ENCODE measurements around the gene HNMT. TPM values are rescaled to one million over a fixed set of nuclear protein-coding genes. Genes with fewer than 3 reads are reported as not detected.

The HNMT gene
- total RNA-seq, 4 donors from 2014 or later, result 16.7 to 52.8 (median 47.7) TPM

DNA sequence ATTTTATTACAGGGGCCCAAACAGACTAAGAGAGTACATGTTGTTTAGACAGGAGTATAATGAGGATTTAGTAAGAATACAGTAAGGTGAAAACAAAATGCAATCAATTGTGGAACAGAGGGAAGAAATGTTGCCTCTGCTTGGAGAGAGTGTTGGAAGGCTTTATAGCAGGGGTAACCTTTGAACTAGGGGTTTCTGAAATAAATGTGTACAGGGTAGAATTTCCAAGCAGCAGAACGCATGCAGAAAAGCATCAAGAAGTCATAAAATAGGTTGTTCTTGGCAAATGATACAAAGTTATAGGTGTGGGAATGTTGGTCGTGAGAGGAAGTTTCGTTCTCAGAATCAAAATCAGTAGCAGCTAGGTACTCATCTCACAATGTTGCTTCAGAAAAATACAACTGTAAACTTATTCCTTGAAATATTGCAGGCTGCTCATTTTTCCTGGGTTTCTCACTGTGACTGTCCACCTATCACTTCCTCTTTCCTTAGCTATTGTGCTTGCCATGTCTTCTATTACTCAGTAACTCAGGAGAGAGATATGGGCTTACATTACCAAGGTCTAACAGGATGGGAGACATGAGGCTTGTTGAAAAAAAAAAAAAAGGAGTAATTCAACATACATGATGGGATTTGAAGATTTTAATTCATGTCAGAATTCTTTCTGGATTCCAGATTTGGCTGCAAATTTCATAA lies 17.1 kb upstream of the HNMT start:
- no peaks in the 10 kb centered on the region for H3K4me1 ChIP-seq

GRCh38 chr2:137947728-137948336 lies 16.4 kb upstream of the HNMT start:
- H3K36me3 ChIP-seq, result no peaks in the 10 kb centered on the region
- no peaks in the 10 kb centered on the region for H3K9me3 ChIP-seq
- H3K27me3 ChIP-seq, result no peaks in the 10 kb centered on the region
- no peak overlapping the region for H3K27ac ChIP-seq
- WGBS, 2 donors (ENCODE audit: low coverage in 1 of 2), result 39 to 44% methylated on average over 4 of the region's 4 CpGs
- ATAC-seq, result peak; percentile 60
- no peaks in the 10 kb centered on the region for H3K4me1 ChIP-seq
- no peak for TF ChIP-seq POLR2AphosphoS5 (IDR thresholded peaks at IDR 0.05)
- TF ChIP-seq, protein P1, sequence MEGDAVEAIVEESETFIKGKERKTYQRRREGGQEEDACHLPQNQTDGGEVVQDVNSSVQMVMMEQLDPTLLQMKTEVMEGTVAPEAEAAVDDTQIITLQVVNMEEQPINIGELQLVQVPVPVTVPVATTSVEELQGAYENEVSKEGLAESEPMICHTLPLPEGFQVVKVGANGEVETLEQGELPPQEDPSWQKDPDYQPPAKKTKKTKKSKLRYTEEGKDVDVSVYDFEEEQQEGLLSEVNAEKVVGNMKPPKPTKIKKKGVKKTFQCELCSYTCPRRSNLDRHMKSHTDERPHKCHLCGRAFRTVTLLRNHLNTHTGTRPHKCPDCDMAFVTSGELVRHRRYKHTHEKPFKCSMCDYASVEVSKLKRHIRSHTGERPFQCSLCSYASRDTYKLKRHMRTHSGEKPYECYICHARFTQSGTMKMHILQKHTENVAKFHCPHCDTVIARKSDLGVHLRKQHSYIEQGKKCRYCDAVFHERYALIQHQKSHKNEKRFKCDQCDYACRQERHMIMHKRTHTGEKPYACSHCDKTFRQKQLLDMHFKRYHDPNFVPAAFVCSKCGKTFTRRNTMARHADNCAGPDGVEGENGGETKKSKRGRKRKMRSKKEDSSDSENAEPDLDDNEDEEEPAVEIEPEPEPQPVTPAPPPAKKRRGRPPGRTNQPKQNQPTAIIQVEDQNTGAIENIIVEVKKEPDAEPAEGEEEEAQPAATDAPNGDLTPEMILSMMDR (IDR thresholded peaks at IDR 0.05), result peak; percentile 34 to 68 (median 64)
- no peak overlapping the region for H3K4me3 ChIP-seq

More for the DNA sequence above, 17.1 kb upstream of the HNMT start:
- Histone ChIP-seq H3K36me3 (no peaks in the 10 kb centered on the region), H3K4me3 (no peak overlapping the region), H3K27ac (no peak overlapping the region), H3K27me3 (no peaks in the 10 kb centered on the region), H3K9me3 (no peaks in the 10 kb centered on the region)
- TF ChIP-seq POLR2AphosphoS5 (IDR thresholded peaks at IDR 0.05) (no peak), POLR2A (IDR thresholded peaks at IDR 0.05) (no peak), EP300 (IDR thresholded peaks at IDR 0.05) (no peak)
- TF ChIP-seq, protein P1 (IDR thresholded peaks at IDR 0.05), result no peak
- ATAC-seq, result no peak
- WGBS, 2 donors (ENCODE audit: low coverage in 1 of 2), result 78 to 83% methylated on average over 3 of the region's 3 CpGs

DNA sequence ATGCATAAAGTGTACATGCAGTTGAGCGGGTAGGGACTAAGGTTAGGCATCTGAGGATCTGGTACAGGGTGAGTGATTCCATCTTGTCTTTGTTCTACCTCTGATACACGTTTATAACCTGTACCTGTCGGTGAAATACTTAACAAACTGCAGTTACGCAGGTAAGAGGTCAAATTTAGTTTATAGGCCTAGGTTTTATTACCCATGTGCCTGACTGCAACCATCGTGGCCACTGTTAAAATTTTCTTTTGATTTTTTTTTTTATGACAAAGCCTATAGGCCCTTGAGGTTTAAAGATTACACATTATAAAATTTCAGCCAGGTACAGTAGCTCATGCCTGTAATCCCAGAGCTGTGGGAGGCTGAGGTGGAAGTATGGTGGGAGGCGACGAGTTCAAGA lies 15.4 kb upstream of the HNMT start:
- H3K4me3 ChIP-seq, result no peak overlapping the region
- 75 to 93% methylated on average over 4 to 6 of the region's 7 CpGs for WGBS, 2 donors (ENCODE audit: low coverage in 1 of 2)

DNA sequence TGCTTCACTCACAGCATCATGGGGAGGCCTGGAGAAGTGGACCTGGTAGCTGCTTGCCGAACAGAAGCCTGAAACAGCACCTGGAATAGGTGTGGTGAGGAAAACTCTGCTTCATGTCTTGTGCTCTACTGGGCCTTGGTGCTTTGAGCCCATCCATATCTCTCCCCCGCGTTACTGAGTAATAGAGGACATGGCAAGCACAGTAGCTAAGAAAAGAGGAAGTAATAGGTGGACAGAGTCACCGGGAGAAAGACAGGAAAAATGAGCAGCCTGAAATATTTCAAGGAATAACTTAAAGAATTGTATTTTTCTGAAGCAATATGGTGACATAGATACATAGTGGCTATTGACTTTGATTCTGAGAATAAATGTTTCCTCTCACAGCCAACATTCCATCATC lies 14.0 kb upstream of the HNMT start:
- no peaks in the 10 kb centered on the region for H3K27me3 ChIP-seq
- 68 to 86% methylated on average over 2 to 4 of the region's 4 CpGs for WGBS, 2 donors (ENCODE audit: low coverage in 1 of 2)
- no peak overlapping the region for H3K27ac ChIP-seq
- TF ChIP-seq POLR2A (IDR thresholded peaks at IDR 0.05), result no peak
- TF ChIP-seq, protein P1 (IDR thresholded peaks at IDR 0.05), result no peak
- TF ChIP-seq EP300 (IDR thresholded peaks at IDR 0.05), result no peak
- TF ChIP-seq POLR2AphosphoS5 (IDR thresholded peaks at IDR 0.05), result no peak
- H3K4me3 ChIP-seq, result no peak overlapping the region
- ATAC-seq, result no peak
- H3K9me3 ChIP-seq, result no peaks in the 10 kb centered on the region
- H3K4me1 ChIP-seq, result no peaks in the 10 kb centered on the region
- no peaks in the 10 kb centered on the region for H3K36me3 ChIP-seq

More for the DNA sequence above, 15.4 kb upstream of the HNMT start:
- Histone ChIP-seq H3K27me3 (no peaks in the 10 kb centered on the region), H3K27ac (no peak overlapping the region), H3K4me1 (no peaks in the 10 kb centered on the region), H3K36me3 (no peaks in the 10 kb centered on the region), H3K9me3 (no peaks in the 10 kb centered on the region)
- TF ChIP-seq POLR2A (IDR thresholded peaks at IDR 0.05) (no peak), POLR2AphosphoS5 (IDR thresholded peaks at IDR 0.05) (no peak), EP300 (IDR thresholded peaks at IDR 0.05) (no peak)
- TF ChIP-seq, protein P1 (IDR thresholded peaks at IDR 0.05), result no peak
- no peak for ATAC-seq

DNA sequence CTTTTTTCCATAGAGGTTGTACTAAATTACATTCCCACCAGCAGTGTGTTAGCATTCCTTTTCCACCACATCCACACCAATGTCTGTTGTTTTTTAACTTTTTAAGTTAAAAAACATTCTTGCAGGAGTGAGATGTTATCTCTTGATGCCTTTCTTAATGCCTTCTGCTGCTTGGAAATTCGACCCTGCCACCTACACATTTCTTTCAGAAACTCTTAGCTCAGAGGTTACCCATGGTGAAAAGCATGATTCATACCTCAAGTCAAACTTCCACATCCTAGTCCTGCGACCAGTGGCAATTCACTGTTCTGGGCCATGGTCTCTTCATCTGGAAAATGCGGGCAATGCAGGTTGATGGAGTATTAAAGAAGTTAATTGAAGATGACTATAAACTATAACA lies 12.7 kb upstream of the HNMT start:
- H3K4me1 ChIP-seq, result no peaks in the 10 kb centered on the region
- TF ChIP-seq, protein P1 (IDR thresholded peaks at IDR 0.05), result no peak
- no peak for TF ChIP-seq POLR2A (IDR thresholded peaks at IDR 0.05)
- TF ChIP-seq POLR2AphosphoS5 (IDR thresholded peaks at IDR 0.05), result no peak
- no peak for TF ChIP-seq EP300 (IDR thresholded peaks at IDR 0.05)
- no peaks in the 10 kb centered on the region for H3K9me3 ChIP-seq
- H3K36me3 ChIP-seq, result no peaks in the 10 kb centered on the region
- H3K27me3 ChIP-seq, result no peaks in the 10 kb centered on the region
- WGBS, 2 donors (ENCODE audit: low coverage in 1 of 2), result 81 to 89% methylated on average over 2 to 3 of the region's 3 CpGs
- no peak overlapping the region for H3K4me3 ChIP-seq
- no peak for ATAC-seq
- H3K27ac ChIP-seq, result no peak overlapping the region

All from gastroesophageal sphincter (tissue), 4 donors.